ENCODE measurements around the gene CACNG6.

CACNG6 gene

GRCh38 chr19:54042989-54043388, 51.6 kb downstream of the CACNG6 start:
- Histone ChIP-seq H3K27ac (ENCODE audit: poor library complexity, severe bottlenecking) (peak overlapping the region; percentile 60), H3K4me3 (ENCODE audit: severe bottlenecking) (no peak overlapping the region), H3K27me3 (ENCODE audit: insufficient read depth, poor library complexity, severe bottlenecking) (peaks cover 4% of the 10 kb centered on the region), H3K36me3 (ENCODE audit: low read depth) (no peaks in the 10 kb centered on the region), H3K9me3 (ENCODE audit: severe bottlenecking) (no peaks in the 10 kb centered on the region), H3K4me1 (ENCODE audit: insufficient read depth, poor library complexity, severe bottlenecking) (peaks cover 11% of the 10 kb centered on the region)
- DNase-seq (ENCODE audit: low spot score) (no peak), ATAC-seq (ENCODE audit: low read depth) (no peak)
- no peak for TF ChIP-seq CTCF (IDR thresholded peaks at IDR 0.05; ENCODE audit: poor library complexity, severe bottlenecking)

DNA sequence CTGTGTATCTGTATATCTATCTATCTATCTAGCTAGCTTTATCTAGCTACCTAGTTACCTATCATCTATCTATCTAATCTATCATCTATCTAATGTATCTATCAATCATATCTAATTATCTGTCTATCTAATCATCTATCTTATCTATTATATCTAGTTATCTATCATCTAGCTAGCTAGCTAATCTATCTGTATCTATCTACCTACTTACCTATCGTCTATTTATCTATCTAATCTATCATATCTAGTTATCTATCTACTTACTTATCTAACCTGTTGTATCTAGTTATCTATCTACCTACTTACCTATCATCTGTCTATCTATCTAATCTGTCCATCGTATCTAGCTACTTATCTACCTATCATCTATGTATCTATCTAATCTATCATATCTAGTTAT, 54.3 kb downstream of the CACNG6 start:
- Histone ChIP-seq H3K27me3 (ENCODE audit: insufficient read depth, poor library complexity, severe bottlenecking) (peaks cover 4% of the 10 kb centered on the region), H3K36me3 (ENCODE audit: low read depth) (no peaks in the 10 kb centered on the region), H3K9me3 (ENCODE audit: severe bottlenecking) (no peaks in the 10 kb centered on the region), H3K27ac (ENCODE audit: poor library complexity, severe bottlenecking) (no peak overlapping the region), H3K4me1 (ENCODE audit: insufficient read depth, poor library complexity, severe bottlenecking) (peaks cover 11% of the 10 kb centered on the region), H3K4me3 (ENCODE audit: severe bottlenecking) (no peak overlapping the region)
- DNase-seq (ENCODE audit: low spot score) (no peak), ATAC-seq (ENCODE audit: low read depth) (no peak)
- no peak for TF ChIP-seq CTCF (IDR thresholded peaks at IDR 0.05; ENCODE audit: poor library complexity, severe bottlenecking)

DNA sequence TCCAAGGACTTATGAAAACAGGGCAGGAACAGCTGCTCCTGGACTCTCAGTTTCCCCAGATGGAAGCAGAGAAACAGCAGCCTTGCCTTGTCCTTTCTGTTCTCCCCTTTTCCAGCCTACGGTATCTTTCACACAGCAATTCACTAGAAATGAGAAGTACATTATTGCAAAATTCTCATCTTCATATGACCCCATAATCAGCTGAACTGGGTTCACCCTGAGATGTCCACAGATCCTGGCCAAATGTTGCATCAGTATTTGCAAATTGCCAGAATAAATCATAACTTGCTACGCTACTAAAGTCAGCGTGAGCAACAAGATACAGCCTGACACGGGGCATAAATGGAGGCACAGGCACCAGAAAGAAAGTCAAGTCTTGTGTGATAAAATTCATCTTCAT, 56.2 kb downstream of the CACNG6 start:
- no peaks in the 10 kb centered on the region for H3K36me3 ChIP-seq (ENCODE audit: low read depth)
- no peak overlapping the region for H3K27ac ChIP-seq (ENCODE audit: poor library complexity, severe bottlenecking)
- peaks cover 4% of the 10 kb centered on the region for H3K27me3 ChIP-seq (ENCODE audit: insufficient read depth, poor library complexity, severe bottlenecking)
- no peaks in the 10 kb centered on the region for H3K4me1 ChIP-seq (ENCODE audit: insufficient read depth, poor library complexity, severe bottlenecking)
- no peaks in the 10 kb centered on the region for H3K9me3 ChIP-seq (ENCODE audit: severe bottlenecking)
- no peak overlapping the region for H3K4me3 ChIP-seq (ENCODE audit: severe bottlenecking)
- ATAC-seq (ENCODE audit: low read depth) (no peak), DNase-seq (ENCODE audit: low spot score) (no peak)
- TF ChIP-seq CTCF (IDR thresholded peaks at IDR 0.05; ENCODE audit: poor library complexity, severe bottlenecking): no peak

Measured in RWPE2 (cell line).